CD4-positive, alpha-beta T cell treated with Interferon alpha-2 for 1 hour (primary cell): ENCODE results near the gene SLC27A6.
"Not testable (repeated sequence)": the region's sequence is repeated elsewhere in the genome, so short reads cannot be mapped to it uniquely, and the experiment has no call there.

Experiments used
- DNase-seq, 2 donors: peaks; one replicate each; pipeline ENCODE4 v3.0.0-alpha.2; 2020 to 2022

The SLC27A6 gene

DNA sequence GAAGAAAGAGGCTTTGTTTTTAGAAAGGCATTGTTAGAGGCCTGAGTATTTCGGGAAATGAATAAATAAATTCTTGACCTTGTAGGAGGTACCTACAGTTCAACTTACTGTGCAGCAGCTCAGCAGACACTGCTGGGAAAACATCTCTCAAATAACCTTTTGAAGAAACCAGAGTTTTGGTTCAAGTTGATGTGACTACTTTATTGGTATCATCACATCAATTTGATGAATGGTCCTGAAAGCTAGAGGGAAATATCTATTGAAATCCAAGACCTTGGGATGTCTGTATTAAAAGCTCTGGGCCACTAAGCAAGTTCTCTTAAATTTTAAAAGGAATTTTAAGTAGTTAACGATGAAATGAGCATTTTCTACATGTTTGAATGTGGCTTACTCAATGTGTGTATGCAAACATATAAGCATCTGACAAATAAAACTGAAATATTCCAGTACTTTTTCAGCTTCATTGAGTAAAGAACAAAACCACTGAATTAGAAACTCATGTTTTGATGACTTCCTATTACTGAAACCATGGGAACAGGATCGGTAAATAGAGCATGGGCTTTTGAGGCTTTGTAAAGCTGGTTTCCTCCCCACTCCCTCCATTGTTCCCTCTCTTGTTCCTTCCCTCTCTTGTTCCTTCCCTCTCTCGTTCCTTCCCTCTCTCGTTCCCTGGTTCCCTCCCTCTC is 36.7 kb downstream of the SLC27A6 start:
- DNase-seq = no peak

DNA sequence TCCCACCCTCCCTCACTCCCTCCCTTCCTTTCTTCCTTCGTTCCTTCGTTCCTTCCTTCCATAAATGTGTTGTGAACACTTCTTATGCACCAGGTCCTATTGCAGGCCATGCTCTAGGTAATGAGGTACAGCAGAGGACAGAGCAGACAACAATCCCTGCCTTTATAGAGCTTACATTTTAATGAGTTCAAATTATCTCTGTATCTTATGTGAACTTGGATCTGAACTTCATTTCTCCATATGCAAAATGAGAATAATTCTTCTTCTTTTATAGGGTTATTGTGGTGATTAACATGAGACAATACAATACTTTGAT is 37.2 kb downstream of the SLC27A6 start:
- no peak for DNase-seq

DNA sequence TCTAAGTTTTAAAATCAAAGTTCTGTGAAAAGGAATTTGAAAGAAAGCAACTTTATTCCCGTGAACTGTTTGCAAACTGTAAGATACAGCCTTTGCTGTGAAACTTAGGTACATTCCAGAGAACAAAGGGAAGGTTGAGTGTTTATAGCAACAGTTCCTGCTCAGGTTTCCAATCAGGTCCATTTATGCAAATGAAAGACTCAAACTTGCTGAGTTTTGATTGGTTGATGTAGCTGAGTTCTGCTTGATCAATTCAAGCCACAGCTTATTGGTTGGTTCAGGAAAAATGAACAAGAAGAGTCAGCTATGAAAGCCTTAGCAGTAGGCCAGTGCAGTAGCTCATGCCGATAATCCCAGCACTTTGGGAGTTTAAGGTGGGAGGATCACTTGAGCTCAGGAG is 37.9 kb downstream of the SLC27A6 start:
- no peak for DNase-seq

DNA sequence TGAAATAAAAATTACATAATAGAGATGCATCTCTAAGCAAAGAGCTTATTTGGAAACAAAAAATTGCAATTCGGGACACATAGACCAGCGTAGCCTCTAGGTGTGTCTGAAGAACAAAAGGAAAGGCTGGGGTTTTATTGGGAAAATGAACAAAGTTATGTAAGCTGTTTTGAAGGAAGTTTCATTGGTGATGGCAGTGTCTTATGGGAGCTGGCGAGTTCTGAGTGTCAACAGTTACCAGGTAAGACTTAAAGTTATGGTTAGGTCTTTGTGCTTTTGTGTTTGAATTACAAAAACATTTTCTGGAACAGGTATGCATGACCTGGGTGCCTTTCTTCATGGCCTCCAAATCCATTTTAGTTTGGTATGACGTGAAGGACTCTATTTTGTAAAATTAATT is 48.9 kb downstream of the SLC27A6 start:
- DNase-seq = no peak

DNA sequence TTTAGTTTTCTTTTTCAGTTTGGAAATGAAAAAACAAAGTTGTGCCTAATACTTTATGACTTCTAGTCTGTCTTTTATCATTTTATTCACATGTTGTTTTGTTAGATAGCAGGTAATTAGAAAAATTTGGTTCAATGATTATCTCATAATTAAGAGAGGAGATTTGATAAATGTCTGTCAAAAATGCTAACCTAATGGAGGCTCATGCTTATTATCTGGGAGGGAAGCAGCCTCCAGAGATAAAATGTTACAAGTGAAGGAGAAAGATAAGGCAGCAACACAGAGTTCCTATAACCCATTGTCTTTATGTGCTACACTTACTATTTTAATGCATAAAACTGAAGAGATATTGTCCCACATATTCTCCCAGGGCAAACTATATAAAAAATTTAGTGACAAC is 53.5 kb downstream of the SLC27A6 start:
- DNase-seq = no peak

DNA sequence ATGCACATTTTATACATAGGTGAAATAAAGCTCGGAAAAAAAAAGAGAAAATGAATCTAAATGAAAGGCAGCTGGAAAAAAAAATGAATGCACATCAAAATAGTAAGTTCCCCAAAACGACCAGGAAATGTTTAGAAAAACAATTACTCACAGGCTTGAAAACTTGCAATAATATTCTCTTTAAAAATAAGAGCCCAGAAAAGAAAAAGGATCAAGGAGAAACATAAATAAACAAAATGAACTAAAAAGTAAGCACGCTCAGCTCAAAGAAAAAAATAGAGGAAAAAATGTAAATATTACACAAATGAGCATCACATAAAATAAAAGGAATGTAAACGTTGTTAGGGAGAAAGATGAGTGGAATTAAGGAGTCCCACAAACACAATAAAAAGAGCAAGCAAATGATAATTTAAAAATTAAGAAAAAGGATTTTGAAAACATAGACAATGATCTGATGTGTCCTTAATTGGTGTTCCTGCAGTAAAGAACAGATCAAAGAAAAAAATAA is 54.2 kb downstream of the SLC27A6 start:
- no peak for DNase-seq

DNA sequence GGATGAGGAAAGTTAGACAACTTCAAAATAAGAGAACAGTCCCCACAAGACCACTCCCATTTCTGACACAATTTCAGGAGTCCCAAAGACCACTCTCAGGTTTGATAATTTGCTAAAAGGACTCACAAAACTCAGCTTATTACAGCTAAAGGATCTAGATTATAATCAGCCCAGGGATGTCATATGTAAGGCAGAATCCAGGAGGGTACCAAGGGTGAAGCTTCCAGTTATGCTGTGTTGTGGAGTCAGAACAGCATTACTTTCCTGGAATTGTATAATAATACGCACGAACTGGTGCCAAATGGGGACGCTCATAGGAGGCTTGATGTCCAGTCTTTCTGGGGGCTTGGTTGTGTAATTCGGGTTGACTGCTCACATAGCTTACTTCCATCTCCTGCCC is 55.4 kb downstream of the SLC27A6 start:
- DNase-seq = no peak

DNA sequence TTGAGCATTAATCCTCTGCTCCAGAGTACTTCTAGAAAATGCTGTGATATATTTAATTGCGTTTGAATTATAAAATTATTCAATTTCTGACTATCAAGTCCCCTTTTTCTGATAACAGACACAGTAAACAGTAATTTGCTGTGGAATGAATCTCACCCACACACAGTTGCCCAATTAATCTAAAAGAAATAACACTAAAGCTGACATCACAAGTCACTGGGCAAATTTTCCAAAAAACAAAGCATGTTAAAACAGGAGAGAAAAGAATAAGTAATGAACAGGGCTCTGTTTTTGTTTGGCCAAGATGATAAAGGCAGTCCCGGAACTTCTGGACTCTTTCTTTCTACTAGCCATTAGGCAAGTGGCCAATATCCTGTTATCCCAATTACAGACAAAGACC is 56.5 kb downstream of the SLC27A6 start:
- no peak for DNase-seq

DNA sequence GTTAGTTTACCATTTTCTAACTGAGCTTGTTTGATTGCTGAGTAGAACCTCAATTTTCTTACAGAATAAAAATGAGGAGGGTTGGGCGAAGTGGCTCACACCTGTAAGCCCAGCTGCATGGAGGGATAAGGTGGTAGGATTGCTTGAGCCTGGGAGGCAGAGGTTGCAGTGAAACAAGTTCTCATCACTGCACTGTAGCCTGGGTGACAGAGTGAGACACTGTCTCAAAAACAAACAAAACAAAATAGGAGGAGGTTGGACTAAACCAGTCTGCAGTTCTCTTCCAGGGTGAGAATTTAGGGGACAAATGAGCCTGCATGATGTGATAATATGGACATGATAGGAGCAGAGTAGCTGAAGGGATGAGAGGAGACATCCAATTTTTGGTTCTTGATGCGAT is 57.3 kb downstream of the SLC27A6 start:
- DNase-seq = no peak

DNA sequence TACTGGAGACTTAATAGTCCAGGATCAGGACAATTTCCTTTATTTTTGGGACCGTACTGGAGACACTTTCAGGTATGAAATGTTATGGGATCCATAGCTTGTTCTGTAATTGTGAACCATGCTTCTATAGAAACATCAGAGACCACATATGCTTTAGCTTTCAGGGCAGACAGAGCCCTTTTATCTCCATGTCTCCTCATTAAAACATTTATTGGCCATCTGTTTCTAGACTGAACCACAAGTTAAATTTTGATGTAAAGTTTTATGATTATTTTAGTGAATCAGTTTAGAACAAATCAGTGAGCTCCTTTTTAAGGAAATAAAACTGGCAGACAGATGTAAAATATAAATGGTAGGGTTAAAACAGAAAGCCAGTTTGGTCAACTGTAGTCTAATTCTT is 62.0 kb downstream of the SLC27A6 start:
- DNase-seq = no peak

DNA sequence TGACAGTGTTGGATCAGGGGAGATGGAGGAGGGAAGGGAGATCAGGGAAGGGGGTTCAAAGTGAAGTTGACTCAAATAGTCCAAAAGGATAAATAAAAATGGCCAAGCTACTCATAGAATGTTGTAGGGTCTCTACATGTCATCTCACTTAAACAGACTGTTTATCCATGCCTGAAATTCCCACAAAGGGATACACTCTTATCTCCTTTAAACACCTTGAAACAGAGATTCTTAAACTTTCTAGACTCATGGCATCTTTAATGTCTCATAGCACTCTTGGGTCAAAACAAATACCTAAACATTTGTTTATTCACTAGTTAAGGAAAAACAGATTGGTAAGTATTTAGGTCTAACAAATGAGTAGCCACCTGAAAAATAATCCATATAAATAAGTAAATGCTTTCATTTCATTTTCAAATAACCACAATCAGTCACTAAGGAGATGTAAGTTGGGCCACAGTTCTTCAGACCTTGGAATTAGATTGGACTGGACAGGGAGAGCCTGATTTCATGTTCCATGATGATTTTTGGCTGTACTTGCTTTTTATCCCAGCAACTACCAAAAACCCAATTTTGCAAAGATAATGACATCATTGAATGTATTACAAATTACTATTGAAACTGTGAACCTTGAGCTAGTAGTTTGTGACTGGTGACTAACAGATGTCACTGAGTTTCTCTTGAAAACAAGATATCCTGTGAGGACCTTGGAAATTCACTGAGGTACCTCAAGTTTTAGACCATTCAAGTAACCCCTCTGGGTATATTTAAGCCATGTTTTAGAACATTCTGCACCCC is 66.8 kb downstream of the SLC27A6 start:
- DNase-seq = no peak

DNA sequence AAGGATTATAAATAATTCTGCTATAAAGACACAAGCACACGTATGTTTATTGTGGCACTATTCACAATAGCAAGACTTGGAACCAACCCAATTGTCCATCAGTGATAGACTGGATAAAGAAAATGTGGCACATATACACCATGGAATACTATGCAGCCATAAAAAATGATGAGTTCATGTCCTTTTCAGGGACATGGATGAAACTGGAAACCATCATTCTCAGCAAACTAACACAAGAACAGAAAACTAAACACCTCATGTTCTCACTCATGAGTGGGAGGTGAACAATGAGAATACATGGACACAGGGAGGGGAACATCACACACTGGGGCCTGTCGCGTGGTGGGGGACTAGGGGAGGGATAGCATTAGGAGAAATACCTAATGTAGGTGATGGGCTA is 71.0 kb downstream of the SLC27A6 start:
- not testable (repeated sequence) for DNase-seq

DNA sequence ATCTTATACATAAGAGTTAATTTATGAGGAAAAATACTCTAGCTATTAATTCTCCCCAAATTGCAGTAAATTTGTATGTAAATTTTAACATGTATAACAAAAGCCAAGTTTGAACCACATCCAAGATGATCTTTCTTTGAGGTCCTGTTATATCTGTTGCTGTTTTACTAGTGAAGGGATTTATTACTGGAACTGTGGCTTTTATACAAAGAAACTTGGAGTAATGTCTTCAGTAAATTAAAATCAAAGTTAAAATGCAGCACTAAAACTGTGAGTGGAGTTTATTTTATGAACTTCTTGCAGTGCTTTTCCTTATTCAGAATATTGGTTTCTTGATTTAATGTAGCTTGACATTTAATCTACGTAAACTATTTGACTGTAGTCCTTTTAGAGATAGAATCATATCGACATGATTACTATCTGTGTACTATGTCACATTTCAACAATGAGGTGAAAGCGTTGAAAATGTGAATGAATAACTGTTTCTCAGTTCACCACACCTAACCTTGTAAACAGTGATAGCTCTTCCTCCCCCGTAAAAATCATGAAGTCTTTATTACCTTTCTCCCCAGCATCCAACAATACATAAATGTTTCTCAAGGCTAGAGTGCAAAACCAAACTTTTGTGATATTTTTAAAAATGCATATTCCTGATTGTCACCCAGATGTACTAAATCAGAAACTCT is 76.1 kb downstream of the SLC27A6 start:
- DNase-seq = no peak

DNA sequence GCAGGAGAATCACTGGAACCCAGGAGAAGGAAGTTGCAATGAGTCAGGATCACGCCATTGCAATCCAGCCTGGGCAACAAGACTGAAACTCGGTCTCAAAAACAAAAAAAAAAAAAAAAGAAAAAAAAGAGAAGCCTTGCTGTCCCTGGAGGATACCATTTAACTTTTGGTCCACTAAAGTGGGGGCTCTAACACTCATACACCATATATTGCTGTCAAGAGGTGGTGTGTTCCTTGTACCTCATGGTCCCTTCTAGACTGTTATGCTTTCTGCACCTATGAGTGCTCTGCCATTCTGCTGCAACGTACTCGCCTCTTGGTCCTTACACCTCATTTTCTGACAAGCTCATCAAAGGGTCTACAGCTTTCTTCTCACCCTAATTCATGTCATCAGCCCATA is 77.0 kb downstream of the SLC27A6 start:
- DNase-seq = no peak

DNA sequence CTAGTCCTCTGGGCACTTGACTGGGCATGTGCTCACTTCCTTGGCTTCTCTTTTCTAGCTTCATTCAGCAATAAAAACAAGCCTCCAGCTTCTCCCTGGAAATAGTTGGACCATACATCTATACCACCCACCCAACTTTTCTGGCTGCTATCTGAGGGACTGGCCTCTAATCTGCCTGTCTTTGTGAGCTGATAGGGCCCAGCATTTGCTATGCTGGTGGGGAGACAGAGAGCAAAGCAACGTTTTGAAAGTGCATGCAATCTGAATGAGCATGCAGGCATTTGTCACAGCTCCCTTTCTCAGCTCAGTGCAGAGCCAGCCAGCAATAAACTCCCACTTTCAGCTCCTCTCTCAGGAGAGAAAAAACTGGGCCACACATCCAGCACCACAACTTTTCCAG is 78.6 kb downstream of the SLC27A6 start:
- DNase-seq = no peak

DNA sequence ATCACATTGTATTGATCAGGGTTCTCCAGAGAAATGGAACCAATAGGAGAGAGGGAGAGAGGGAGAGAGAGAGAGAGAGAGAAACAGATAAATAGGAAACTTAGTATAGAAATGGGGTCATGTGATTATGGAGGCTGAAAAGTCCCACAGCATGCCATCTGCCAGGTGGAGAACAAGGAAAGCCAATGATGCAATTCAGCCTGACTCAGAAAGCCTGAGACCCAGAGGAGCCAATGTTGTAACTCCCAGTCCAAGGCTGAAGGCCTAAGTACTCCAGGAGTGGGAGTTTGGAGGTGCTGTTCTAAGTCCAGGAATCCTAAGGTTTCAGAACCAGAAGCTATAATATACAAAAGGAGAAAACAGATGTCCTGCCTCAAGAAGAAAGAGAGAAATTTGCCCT is 80.9 kb downstream of the SLC27A6 start:
- no peak for DNase-seq

DNA sequence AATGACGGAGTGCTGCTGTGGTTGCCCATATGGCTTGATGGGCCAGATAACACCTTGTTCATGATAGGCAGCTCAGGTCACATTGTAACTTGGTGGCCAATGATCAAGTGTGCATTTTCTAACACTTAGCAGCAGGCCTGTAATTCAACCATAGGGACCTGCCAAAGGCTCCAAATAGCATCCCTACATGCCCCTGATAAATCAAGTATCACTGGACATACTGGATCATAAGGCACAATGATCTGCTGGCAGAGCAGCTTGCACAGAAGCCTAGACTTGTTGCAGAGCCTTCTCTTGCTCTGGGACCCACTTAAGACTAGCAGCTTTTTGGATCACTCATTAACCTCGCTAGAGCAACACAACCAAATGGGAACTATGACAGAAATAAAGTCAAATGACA is 83.2 kb downstream of the SLC27A6 start:
- no peak for DNase-seq

DNA sequence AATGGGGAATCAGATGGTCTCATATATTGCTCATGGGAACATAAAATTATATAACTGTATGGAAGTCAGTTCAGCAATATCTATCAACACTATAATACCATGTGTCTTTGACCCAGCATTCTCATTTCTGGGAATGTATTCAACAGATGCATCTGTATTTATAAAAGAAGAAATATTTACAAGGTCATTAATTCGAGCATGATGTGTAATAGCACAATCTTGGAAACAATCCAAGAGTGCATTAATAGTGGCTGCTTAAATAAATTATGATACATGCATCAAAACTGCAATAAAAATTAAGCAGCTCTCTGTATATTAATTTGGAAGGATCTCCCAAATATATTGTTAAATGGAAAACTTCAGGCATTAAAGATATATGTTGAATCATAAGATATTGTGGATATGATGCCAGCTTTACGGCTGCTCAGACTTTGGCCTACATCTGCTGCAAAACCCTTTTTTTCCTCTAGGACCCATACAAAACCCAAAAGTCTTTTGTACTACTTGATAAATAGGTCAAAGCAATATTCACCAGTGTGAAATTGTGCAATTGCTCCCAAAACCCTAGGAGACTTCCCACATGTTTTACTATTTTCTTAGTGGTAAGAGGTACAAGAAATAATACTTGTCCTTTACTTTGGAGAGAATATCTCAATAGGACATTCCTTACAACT is 84.0 kb downstream of the SLC27A6 start:
- DNase-seq = no peak

DNA sequence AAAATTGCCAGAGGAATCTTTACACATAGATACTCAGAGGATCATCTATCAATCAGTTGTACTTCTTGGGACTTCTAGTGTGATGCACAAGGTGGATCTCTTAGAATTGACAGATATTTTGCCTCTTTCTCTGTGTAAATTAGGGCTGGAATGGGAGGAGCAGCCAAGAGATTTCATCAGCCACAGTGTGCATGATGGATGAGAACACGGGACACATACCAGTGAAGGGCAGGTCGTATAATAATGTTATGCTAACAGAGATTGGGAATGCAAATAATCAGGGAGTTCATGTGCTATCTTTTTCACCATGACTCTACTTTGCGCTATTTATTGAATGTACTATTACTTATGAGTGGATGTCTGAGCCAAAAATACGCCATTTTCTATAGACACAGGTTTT is 86.0 kb downstream of the SLC27A6 start:
- DNase-seq = no peak

DNA sequence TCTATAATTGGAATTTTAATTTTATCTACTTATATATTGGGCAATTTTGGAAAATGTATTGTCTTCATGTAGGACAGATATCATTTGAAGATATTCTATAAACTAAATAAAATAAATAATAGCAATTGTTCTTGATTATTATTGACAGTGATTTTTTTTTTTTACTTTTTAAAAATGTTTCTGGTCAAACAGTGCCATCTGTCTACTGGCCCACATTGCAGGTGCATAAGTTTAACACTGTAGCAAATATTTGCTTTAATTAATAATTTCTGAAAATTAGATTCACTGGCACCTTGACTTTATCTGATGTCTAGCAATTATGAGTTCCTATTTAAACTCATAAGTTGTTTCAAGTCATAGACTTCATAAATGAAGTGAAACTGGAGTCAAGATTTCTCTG is 88.2 kb downstream of the SLC27A6 start:
- DNase-seq = no peak

DNA sequence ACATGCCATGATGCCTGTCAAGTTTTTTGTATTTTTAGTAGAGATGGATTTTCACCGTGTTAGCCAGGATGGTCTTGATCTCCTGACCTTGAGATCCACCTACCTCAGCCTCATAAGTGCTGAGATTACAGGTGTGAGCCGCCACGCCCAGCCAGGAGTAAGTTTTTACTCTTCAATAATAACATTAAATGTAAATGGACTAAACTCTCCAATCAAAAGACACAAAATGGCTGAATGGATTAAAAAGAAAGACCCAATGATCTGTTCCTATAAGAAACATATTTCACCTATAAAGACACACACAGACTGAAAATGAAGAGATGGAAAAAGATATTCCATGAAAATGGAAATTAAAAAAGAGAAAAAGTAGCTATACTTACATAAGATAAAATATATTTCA is 92.0 kb downstream of the SLC27A6 start:
- DNase-seq = no peak

DNA sequence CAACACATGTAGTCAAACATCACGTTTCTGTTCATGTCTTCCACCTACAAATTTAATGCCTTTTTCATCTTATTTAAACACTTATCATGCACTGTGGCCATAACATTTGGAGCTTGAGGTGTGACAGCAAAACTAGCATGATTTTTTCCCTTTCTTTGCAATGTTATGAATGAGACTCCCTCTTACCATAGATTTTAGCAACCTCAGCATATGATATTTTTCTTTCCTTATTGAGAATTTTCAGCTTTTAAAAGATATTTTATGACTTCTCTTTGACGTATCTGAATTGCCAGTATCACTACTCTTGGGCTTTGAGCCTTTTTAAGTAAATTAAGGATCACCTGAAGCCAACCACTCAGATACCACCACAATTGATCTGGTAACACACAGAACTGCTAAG is 96.6 kb downstream of the SLC27A6 start:
- DNase-seq = no peak

DNA sequence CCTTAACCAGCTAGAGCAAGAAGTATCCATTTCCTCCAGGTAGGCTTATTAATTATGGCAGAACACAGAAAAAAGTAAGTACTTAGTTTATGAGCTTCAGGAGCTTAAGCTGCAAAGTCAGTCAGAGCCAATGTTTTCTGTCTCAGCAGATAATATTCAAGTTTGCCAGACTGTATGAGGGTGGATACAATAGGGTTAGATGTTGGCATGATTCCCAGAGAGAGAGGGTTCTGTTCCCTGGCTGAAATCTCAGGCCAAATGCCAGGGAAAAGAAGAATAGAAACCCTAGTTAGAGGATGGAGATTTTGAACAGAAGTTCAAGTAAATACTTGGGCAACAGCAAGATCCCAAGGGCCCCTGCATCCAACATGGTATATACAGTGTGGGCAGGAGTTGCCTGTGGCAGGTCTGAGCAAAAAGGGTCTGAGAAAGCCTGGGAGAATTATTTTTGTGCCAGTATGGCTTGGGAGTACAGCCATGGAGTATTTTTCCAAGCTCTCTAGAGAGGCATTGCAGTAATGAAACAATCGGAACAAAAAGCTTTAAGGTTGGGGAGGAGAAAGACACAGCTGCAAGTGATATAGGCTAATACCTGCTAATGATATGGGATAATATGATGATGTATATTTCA is 98.3 kb downstream of the SLC27A6 start:
- no peak for DNase-seq
